ENCODE measurements around the gene PFN1.

PFN1 gene

DNA sequence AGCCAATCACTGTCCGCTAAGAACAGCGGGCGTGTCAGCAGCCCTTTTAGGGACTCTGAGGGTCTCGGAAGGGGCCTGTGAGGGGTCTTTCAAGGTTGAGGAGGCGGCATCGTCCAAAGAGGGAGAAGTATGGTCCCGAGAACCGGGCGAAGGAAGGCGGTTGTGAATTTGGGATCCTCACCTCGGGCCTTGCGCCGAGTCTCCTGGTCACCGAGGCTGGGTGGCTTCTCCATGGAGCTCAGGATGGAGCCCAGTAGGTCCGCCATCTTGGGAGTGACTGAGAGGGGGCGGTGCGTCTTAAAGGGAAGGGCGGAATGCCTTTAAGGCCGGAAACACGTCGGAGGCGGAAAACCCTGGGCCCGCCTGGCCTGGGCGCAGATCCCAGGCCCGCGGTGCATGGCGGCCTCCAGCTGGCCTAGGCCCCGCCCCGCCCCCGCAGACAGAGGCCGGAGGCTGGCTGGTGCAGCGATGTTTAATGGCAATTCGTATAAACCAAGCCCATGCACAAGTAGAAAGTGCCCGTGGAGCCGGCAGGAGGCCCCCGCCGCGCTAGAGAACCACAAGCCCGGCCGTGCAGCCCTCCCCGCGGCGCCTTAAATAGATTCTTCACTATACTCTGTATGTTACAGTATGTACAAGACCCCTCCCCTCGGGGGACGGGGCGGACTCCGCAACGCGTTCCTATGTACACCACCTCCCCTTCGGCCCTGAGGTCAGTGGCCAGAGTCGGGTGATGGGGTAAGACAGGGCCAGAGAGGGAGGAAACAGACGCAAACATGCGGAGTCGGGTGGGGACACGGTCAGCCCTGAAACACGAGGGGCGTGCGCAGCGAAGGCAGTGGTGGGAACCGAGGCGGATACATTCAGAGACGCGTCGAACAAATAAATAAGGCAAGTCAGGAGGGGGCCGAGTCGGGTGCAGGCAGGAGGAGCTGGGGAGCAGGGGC lies 19.5 kb upstream of the PFN1 start, which contains the start of gene SPAG7:
TSS of gene SPAG7 (minus strand) at position 279 of the 947 bp plus-strand sequence. CDS start at position 266, 13 bp downstream.
- peak; percentile 99 for DNase-seq (ENCODE audit: low spot score)

- peak; percentile 91 for DNase-seq (ENCODE audit: low spot score)
Measured at GRCh38 chr17:4966844-4967538, 18.7 kb upstream of the PFN1 start.

GRCh38 chr17:4965311-4965986 lies 17.1 kb upstream of the PFN1 start:
- no peak for DNase-seq (ENCODE audit: low spot score)

- DNase-seq (ENCODE audit: low spot score), result no peak
Measured at GRCh38 chr17:4960279-4960922, 12.1 kb upstream of the PFN1 start.

DNA sequence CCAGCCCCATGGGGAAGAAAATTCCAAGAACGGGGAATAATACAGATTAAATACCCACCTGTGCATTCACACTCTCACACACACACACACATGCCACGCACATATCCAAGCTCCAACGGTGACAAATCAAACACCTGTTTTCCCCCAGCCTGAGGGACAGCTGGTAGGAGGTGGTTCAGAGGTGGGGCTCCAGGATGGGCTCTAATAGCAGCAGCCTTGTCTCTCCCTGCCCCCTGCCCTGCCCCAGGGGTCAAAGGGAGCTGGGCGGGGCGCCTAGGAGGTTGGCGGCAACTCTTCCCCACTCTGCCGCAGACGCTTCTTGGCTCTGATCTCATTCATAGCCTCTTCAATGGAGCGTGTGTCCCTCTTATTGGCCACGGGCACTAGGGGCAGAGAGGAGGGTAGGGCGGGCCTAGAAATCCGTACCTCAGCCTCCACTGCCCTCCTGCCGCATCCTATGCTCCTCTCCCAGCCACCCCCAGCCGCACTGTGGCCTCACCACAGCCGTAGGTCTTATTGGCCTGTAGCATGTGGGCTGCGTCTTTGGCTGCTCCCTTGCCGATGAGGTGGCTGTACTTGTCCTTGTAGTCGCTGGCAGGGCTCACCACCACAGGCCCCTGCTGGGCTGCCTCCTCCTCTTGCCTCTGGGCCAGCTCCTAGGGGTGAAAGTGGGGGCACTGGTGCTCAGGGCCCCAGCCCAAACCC lies 11.1 kb upstream of the PFN1 start:
- DNase-seq (ENCODE audit: low spot score), result no peak

GRCh38 chr17:4958102-4958501 lies 9.8 kb upstream of the PFN1 start:
- DNase-seq (ENCODE audit: low spot score), result no peak

GRCh38 chr17:4956493-4957061 lies 8.2 kb upstream of the PFN1 start:
- no peak for DNase-seq (ENCODE audit: low spot score)

- DNase-seq (ENCODE audit: low spot score), result no peak
Measured at GRCh38 chr17:4955091-4955490, 6.8 kb upstream of the PFN1 start.

DNA sequence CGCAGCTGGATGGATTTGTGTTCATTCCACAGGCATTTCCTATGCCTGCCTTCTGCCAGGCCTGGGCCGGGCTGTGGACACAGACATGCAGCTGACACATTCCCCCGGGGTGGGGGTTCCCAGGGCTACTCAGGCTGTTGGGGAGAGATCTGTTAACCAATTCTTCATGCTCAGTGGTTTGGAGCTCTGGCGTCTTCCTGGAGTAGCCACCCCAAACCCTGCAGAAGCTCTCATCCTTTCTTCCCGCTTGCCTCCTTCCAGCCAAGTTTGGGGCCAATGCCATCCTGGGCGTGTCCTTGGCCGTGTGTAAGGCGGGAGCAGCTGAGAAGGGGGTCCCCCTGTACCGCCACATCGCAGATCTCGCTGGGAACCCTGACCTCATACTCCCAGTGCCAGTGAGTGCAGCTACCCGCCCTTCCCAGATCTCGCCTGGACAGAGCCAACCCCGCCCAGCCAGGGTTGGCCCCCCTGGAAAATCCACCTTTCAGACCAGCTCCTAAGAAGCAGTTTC lies 5.2 kb upstream of the PFN1 start:
- no peak for DNase-seq (ENCODE audit: low spot score)

- DNase-seq (ENCODE audit: low spot score), result no peak
Measured at GRCh38 chr17:4951486-4951885, 3.2 kb upstream of the PFN1 start.

- no peak for DNase-seq (ENCODE audit: low spot score)
Measured at GRCh38 chr17:4950746-4951204, 2.4 kb upstream of the PFN1 start, which contains the start of gene ENO3. TSS of gene ENO3 (plus strand) at chr17:4951119. CDS start at chr17:4951830, 711 bp downstream.

DNA sequence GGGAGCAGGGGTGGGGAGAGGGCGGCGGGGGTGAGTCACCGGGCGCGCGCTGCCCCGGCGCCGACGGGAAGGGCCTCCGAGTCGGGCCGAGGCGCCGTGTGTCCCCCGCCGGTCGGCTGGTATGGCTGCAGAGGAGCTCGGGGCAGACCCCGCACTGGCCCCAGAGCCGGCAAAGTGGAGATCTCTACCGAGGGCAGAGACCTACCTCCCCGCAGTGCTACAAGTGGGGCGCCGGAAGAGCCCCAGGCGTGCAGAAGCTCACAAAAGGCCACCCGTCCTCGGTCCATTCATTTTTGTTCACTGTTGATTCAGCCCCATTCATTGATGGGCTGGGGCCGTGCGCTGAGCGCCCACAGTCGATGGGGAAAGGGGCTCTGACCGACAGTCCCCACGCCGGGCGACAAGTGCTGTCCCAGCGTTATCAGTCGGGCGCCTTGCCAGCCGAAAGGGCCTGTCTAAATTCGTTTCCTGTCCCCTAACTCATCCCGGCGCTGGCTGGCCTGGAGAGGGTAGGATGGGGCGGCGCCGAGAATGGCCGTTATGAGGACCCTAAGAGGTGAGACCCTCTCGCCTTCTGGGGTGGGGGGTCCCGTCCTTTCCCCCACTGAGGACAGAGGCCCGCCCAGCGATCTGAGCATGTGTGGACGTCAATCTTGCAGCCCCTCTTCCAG lies 1.9 kb upstream of the PFN1 start:
- DNase-seq (ENCODE audit: low spot score), result no peak

DNA sequence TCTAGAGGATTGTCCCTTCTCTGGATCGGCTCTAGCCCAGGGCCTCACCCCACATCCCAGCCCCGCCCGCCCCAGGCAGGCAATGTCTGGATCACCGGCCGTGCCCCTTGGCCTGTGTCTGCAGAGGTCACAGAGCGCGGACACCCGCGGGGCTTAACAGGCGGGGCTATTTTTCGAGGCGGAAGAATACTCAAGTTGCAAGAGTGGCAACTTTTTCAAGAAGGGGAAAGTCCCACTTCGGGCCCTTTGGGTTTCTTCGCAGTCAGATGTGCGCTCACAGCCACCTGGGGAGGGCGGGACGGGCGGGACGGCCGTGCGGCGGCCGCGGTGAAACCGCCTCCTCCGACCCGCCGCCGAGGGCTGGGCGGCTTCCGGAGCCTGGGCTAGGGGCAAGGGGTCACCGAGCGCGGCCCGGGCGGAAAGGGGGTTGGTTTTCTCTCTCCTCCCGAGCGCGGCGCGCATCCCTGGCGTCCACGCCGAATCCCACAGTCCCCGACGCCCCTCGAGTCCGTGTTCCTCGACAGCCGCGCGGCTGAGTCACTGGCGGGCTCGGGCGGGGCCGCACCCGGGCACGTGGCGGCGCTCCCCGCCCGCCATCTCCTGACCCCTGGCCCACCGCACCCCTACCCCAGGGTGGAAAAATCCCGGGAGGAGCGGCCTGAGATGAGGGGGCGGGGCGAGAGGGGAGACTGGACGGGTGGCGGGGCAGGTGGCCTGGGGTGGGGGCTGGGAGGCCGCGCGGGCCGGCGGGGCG lies 1.2 kb upstream of the PFN1 start:
- DNase-seq (ENCODE audit: low spot score), result peak; percentile 79

DNA sequence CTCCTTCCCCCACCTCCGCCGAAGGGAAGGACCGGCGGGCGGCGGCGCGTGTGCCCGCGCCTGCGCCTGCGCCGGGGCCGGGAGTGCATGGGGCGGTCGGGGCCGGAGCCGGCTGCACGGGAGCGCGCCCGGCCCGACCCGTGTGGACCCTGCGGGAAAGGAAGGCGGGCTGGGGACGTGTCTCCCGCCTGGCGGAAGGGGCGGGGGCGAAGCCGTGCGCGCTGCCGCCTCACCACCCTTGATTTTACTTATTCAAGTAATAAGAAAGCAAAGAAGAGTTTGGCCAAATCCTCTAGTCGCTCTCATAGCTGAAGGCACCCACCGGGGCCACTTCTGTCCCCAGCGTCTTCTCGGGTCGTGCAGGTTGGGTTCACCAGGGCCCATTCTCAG lies 596 bp upstream of the PFN1 start:
- peak; percentile 90 for DNase-seq (ENCODE audit: low spot score)

DNA sequence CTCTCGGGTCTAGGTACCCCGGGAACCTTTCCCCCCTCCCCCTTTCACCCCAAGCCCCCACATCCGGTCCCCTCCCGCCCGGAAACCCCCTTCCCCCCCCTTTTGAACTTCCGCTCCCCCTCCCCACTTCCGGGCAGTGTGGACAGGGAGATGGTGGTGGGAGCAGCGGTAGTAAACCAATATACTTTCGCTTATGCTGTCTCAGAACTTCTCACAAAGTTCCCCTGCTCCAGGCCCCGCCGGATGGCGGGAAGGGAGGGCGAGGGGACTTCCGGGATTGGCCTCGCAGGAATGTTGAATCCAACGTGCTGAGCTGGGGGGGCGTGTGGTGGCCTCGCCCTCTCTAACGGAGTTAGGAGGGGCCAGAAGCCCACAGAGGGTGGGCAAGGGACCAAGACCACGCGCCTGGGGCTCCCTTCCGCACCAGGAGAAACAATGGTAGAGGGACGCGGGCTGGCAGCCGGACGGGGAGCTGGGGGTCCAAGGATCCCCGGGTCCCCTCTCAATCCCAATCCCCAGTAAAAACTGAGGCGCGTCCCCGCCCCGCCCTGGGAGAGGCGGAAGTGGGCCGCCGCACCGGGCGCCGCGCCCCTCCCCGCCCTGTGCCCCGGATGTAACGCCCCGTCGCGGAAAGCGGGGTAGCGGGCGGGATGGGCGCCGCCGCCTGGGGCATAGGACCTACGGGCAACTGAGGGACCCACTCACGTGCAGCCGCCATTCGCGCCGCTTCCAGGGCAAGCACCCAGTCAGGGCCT lies 742 bp downstream of the PFN1 start:
- peak; percentile 82 for DNase-seq (ENCODE audit: low spot score)

DNA sequence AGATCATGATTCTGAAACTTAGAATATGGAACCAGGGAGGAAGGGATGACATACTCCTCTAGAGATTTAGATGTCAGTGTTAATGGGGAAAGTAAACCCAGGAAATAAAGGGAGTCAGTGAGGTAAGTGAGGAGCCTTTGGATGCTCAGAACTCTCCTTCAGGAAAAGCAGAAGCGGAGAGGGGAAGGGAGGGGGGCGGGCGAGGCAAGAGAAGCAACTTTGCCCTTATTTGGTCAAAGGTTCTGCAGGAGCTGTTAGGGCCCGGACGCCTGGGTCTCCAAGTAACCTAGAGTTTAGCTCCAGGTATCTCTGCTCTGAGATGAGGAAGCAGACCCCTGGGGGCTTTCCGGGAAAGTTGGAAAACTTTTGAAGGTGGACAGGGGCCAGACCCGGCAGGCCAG lies 1.3 kb downstream of the PFN1 start:
- no peak for DNase-seq (ENCODE audit: low spot score)

- no peak for DNase-seq (ENCODE audit: low spot score)
Measured at GRCh38 chr17:4946312-4946976, 1.9 kb downstream of the PFN1 start.

- no peak for DNase-seq (ENCODE audit: low spot score)
Measured at GRCh38 chr17:4945944-4946280, 2.4 kb downstream of the PFN1 start.

Measured in left forelimb (tissue), 1 donor.